Measurements from ENCODE around the gene SYNE2. TPM values are rescaled to one million over a fixed set of nuclear protein-coding genes. Genes with fewer than 3 reads are reported as not detected.
"Not testable (repeated sequence)": the region's sequence is repeated elsewhere in the genome, so short reads cannot be mapped to it uniquely, and the experiment has no call there.

The SYNE2 gene, protein sequence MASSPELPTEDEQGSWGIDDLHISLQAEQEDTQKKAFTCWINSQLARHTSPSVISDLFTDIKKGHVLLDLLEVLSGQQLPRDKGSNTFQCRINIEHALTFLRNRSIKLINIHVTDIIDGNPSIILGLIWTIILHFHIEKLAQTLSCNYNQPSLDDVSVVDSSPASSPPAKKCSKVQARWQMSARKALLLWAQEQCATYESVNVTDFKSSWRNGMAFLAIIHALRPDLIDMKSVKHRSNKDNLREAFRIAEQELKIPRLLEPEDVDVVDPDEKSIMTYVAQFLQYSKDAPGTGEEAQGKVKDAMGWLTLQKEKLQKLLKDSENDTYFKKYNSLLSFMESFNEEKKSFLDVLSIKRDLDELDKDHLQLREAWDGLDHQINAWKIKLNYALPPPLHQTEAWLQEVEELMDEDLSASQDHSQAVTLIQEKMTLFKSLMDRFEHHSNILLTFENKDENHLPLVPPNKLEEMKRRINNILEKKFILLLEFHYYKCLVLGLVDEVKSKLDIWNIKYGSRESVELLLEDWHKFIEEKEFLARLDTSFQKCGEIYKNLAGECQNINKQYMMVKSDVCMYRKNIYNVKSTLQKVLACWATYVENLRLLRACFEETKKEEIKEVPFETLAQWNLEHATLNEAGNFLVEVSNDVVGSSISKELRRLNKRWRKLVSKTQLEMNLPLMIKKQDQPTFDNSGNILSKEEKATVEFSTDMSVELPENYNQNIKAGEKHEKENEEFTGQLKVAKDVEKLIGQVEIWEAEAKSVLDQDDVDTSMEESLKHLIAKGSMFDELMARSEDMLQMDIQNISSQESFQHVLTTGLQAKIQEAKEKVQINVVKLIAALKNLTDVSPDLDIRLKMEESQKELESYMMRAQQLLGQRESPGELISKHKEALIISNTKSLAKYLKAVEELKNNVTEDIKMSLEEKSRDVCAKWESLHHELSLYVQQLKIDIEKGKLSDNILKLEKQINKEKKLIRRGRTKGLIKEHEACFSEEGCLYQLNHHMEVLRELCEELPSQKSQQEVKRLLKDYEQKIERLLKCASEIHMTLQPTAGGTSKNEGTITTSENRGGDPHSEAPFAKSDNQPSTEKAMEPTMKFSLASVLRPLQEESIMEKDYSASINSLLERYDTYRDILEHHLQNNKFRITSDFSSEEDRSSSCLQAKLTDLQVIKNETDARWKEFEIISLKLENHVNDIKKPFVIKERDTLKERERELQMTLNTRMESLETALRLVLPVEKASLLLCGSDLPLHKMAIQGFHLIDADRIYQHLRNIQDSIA (N-terminal part only)
- 48.5 and 50.3 TPM in 2 replicates for total RNA-seq (2022)
- percentile 67 among the genes with signal in this experiment for Bru-seq, nascent RNA
- BruChase-seq, experiment 1, labeled RNA remaining after a 2-hour chase = percentile 69 among the genes with signal in this experiment
- percentile 74 among the genes with signal in this experiment for BruChase-seq, experiment 2, labeled RNA remaining after a 6-hour chase
- long read RNA-seq, partial matches to known transcripts = 8 of 9 reads
- long read RNA-seq, other reads (novel, unspliced or antisense) = 1 of 9 reads

DNA sequence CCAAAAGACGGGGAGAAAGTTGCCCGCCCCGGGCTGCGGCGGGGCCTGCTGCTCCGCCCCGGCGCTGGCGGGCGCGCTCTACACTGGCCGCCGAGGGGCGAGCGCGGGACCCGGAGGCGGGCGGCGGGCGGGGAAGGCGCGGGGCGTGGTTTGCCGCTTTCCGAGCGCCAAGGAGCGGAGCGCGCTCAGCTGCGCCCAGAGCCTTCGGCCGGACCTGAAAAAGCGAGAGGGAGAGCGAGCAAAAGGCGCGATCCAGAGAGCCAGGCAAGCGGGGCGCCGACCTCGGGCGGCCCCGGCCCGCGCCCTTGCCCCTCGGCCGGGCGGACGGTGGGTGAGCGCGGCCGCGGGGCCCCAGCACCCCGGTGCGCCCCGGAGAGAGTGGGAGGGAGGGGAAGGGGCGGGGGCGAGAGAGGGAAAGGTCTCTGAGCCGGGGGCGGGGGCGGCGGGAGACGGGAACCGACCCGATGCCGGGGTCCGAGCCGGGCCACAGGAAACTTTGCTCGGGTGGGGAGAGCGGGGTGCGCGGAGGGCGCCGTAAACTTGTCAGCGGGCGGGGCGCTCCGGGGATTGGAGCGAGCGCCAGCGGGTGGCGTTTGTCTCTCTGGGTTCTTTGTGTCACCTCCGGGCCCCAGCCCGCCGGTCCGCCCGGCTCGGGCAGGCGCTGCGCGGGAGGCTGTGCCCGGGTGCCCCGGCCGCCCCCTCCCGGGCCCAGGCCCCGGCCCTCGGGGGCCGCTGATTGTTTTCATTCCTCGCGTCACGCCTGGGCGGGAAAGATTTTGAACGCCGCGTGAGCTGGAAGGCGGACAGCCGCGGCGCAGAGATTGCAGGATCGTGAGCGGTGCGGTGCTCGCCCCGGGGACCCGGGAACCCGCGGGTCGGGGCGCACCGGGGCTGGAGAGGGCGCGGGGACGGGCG, at the start of gene SYNE2:
Gene SYNE2 (plus strand): TSS at position 188 of the 915 bp plus-strand sequence. CDS start 56,145 bp downstream, outside the sequence.
- Mint-ChIP-seq H3K27ac (ENCODE audit: unreplicated experiment) (peak within 1 kb of the TSS; percentile 70), H3K4me1 (ENCODE audit: low read depth, unreplicated experiment) (peaks cover 13% of the 10 kb centered on the region), H3K27me3 (ENCODE audit: insufficient read depth, unreplicated experiment) (no peaks in the 10 kb centered on the region), H3K36me3 (ENCODE audit: insufficient read depth, unreplicated experiment) (peaks cover 6% of the 10 kb centered on the region), H3K9me3 (ENCODE audit: unreplicated experiment) (no peaks in the 10 kb centered on the region), H3K4me3 (ENCODE audit: unreplicated experiment) (peak within 1 kb of the TSS; percentile 89)
- no peaks in the 10 kb centered on the region; the same call in 1 of the 2 replicates for H3K36me3 ChIP-seq (ENCODE audit: control insufficient read depth, insufficient read depth, low read length)
- intact Hi-C loops (cut with micrococcal nuclease; ENCODE audit: unreplicated experiment) = no loop called here
- peaks cover 15% of the 10 kb centered on the region for H3K4me1 ChIP-seq
- POLR2A ChIA-PET = no interaction called here
- H3K9me3 ChIP-seq = no peaks in the 10 kb centered on the region
- peak; percentile 72 to 88 for DNase-seq
- CTCF ChIA-PET = interaction anchor here (1.1 to 1.9 kb wide), 2 partner anchors 158 to 211 kb away, joined by 3 to 5 read pairs; partner anchors contain the start of gene WDR89
- no TSS peak for BruUV-seq (replicated peaks)
- TF ChIP-seq, protein P1, sequence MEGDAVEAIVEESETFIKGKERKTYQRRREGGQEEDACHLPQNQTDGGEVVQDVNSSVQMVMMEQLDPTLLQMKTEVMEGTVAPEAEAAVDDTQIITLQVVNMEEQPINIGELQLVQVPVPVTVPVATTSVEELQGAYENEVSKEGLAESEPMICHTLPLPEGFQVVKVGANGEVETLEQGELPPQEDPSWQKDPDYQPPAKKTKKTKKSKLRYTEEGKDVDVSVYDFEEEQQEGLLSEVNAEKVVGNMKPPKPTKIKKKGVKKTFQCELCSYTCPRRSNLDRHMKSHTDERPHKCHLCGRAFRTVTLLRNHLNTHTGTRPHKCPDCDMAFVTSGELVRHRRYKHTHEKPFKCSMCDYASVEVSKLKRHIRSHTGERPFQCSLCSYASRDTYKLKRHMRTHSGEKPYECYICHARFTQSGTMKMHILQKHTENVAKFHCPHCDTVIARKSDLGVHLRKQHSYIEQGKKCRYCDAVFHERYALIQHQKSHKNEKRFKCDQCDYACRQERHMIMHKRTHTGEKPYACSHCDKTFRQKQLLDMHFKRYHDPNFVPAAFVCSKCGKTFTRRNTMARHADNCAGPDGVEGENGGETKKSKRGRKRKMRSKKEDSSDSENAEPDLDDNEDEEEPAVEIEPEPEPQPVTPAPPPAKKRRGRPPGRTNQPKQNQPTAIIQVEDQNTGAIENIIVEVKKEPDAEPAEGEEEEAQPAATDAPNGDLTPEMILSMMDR (IDR thresholded peaks at IDR 0.05; ENCODE audit: insufficient read depth in 1 of 2, low read depth in 1 of 2, low read length in 1 of 2, severe bottlenecking in 1 of 2, unreplicated experiment in 1 of 2) = no peak
- H3K4me3 ChIP-seq (ENCODE audit: low read depth, low read length) = peak within 1 kb of the TSS; percentile 64
- H3K27me3 ChIP-seq (replicated peaks; ENCODE audit: control insufficient read depth, insufficient read depth, low read length) = no peaks in the 10 kb centered on the region

DNA sequence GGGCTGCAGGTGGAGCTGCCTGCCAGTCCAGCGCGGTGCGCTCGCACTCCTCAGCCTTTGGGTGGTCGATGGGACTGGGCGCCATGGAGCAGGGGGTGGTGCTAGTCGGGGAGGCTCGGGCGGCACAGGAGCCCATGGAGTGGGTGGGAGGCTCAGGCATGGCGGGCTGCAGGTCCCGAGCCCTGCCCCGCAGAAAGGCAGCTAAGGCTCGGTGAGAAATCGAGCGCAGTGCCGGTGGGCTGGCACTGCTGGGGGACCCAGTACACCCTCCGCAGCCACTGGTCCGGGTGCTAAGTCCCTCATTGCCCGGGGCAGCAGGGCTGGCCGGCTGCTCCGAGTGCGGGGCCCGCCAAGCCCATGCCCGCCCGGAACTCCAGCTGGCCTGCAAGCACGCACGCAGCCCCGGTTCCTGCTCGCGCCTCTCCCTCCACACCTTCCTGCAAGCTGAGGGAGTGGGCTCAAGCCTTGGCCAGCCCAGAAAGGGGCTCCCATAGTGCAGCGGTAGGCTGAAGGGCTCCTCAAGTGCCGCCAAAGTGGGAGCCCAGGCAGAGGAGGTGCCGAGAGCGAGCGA, 49.5 kb upstream of the SYNE2 start:
- H3K4me3 Mint-ChIP-seq (ENCODE audit: unreplicated experiment); H3K4me1 Mint-ChIP-seq (ENCODE audit: low read depth, unreplicated experiment); H3K27ac Mint-ChIP-seq (ENCODE audit: unreplicated experiment); DNase-seq; CTCF ChIA-PET; intact Hi-C loops (cut with micrococcal nuclease; ENCODE audit: unreplicated experiment); H3K27me3 Mint-ChIP-seq (ENCODE audit: insufficient read depth, unreplicated experiment); H3K9me3 ChIP-seq; H3K36me3 ChIP-seq (ENCODE audit: control insufficient read depth, insufficient read depth, low read length); H3K27me3 ChIP-seq (replicated peaks; ENCODE audit: control insufficient read depth, insufficient read depth, low read length); H3K36me3 Mint-ChIP-seq (ENCODE audit: insufficient read depth, unreplicated experiment); BruUV-seq (replicated peaks); POLR2A ChIA-PET; H3K9me3 Mint-ChIP-seq (ENCODE audit: unreplicated experiment); H3K4me1 ChIP-seq; H3K4me3 ChIP-seq (ENCODE audit: low read depth, low read length): not testable (repeated sequence)

DNA sequence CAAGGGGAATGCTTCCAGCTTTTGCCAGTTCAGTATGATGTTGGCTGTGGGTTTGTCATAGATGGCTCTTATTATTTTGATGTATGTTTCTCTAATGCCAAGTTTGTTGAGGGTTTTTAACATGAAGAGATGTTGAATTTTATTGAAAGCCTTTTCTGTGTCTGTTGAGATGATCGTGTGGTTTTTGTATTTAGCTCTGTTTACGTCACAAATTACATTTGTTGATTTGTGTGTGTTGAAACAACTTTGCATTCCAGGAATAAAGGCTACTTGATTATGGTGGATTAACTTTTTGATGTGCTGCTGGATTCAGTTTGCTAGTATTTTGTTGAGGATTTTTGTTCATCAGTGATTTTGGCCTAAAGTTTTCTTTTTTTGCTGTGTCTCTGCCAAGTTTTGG, 46.7 kb upstream of the SYNE2 start:
- not testable (repeated sequence) for H3K4me3 ChIP-seq (ENCODE audit: low read depth, low read length)

DNA sequence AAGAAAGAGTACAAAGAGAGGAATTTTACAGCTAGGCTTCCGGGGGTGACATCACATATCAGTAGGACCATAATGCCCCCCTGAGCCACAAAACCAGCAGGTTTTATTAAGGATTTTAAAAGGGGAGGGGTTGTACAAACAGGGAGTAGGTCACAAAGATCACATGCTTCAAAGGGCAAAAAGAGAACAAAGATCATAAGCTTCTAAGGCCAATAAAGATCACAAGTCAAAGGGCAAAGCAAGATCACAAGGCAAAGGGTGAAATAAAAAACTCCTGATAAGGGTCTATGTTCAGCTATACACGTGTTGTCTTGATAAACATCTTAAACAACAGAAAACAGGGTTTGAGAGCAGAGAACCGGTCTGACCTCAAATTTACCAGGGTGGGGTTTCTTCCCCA, 41.1 kb upstream of the SYNE2 start:
- POLR2A ChIA-PET; H3K9me3 Mint-ChIP-seq (ENCODE audit: unreplicated experiment); BruUV-seq (replicated peaks); H3K27me3 Mint-ChIP-seq (ENCODE audit: insufficient read depth, unreplicated experiment); CTCF ChIA-PET; H3K36me3 ChIP-seq (ENCODE audit: control insufficient read depth, insufficient read depth, low read length); H3K27me3 ChIP-seq (replicated peaks; ENCODE audit: control insufficient read depth, insufficient read depth, low read length); intact Hi-C loops (cut with micrococcal nuclease; ENCODE audit: unreplicated experiment); H3K4me1 ChIP-seq; H3K4me1 Mint-ChIP-seq (ENCODE audit: low read depth, unreplicated experiment); H3K27ac Mint-ChIP-seq (ENCODE audit: unreplicated experiment); H3K4me3 ChIP-seq (ENCODE audit: low read depth, low read length); H3K4me3 Mint-ChIP-seq (ENCODE audit: unreplicated experiment); H3K36me3 Mint-ChIP-seq (ENCODE audit: insufficient read depth, unreplicated experiment): not testable (repeated sequence)
- H3K9me3 ChIP-seq = peaks cover 18% of the 10 kb centered on the region
- DNase-seq = peak in 1 of 2 experiments; percentile 17

More for the DNA sequence above, 46.7 kb upstream of the SYNE2 start:
- CTCF ChIA-PET; H3K36me3 Mint-ChIP-seq (ENCODE audit: insufficient read depth, unreplicated experiment); H3K4me3 Mint-ChIP-seq (ENCODE audit: unreplicated experiment); H3K9me3 ChIP-seq; intact Hi-C loops (cut with micrococcal nuclease; ENCODE audit: unreplicated experiment); H3K9me3 Mint-ChIP-seq (ENCODE audit: unreplicated experiment); H3K4me1 Mint-ChIP-seq (ENCODE audit: low read depth, unreplicated experiment); DNase-seq; BruUV-seq (replicated peaks); H3K27me3 Mint-ChIP-seq (ENCODE audit: insufficient read depth, unreplicated experiment); POLR2A ChIA-PET; H3K27me3 ChIP-seq (replicated peaks; ENCODE audit: control insufficient read depth, insufficient read depth, low read length); H3K4me1 ChIP-seq; H3K27ac Mint-ChIP-seq (ENCODE audit: unreplicated experiment); H3K36me3 ChIP-seq (ENCODE audit: control insufficient read depth, insufficient read depth, low read length): not testable (repeated sequence)

Data from Caco-2 (cell line).